ENCODE results near the gene SMIM5.
"Not testable (repeated sequence)": the region's sequence is repeated elsewhere in the genome, so short reads cannot be mapped to it uniquely, and the experiment has no call there.

Gene SMIM5

DNA sequence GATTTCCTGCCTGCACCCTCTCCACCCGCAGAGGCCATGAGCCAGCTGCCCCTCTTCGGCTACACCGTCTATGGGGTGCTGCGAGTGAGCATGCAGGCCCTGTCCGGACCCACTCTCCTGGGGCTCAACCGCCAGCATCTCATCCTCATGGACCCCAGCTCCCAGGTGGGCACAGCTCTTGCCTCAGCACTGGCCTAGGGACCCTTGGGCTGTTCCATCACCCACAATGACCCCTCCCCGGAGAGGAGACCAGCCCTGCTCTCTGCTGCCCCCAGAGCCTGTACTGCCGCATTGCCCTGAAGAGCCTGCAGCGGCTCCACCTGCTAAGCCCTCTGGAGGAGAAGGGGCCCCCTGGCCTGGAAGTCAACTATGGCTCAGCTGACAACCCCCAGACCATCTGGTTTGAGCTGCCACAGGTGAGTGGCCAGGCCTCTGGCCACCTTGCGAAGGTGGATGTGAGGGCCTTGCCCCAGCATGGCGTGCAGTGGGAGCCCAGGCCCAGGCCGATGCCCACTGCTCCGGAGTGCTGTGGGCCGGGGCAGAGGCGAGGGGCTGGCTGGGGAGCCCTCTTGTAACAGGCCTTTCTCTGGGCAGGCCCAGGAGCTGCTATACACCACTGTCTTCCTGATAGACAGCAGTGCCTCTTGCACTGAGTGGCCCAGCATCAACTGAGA, 7.3 kb upstream of the SMIM5 start:
- no peak for DNase-seq (ENCODE audit: low read depth)

GRCh38 chr17:75626496-75627038, 6.7 kb upstream of the SMIM5 start:
- DNase-seq (ENCODE audit: low read depth): no peak

- DNase-seq (ENCODE audit: low read depth): no peak
These were observed 6.1 kb upstream of the SMIM5 start for GRCh38 chr17:75627094-75627493.

DNA sequence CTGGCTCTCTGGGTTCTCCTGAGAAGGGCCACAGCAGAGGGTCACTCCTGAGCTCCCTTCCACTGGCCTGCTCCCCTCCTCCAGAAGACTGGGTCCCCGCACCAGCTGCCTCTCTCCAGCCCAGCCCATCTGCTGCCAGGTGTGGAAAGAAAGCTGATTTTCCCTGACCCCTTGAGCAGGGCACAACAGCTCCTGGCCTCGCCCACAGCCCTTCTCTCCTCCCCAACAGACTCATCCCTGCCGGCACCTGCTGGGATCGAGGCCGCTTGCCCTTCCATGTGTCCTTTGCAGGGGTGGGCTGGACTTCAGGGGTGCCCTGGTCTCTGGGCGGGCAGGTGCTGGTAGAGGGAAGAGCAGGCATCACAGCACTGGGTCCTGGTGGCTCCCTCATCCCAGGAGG, 4.8 kb upstream of the SMIM5 start:
- no peak for DNase-seq (ENCODE audit: low read depth)

GRCh38 chr17:75629157-75629556, 4.1 kb upstream of the SMIM5 start:
- no peak for DNase-seq (ENCODE audit: low read depth)

DNA sequence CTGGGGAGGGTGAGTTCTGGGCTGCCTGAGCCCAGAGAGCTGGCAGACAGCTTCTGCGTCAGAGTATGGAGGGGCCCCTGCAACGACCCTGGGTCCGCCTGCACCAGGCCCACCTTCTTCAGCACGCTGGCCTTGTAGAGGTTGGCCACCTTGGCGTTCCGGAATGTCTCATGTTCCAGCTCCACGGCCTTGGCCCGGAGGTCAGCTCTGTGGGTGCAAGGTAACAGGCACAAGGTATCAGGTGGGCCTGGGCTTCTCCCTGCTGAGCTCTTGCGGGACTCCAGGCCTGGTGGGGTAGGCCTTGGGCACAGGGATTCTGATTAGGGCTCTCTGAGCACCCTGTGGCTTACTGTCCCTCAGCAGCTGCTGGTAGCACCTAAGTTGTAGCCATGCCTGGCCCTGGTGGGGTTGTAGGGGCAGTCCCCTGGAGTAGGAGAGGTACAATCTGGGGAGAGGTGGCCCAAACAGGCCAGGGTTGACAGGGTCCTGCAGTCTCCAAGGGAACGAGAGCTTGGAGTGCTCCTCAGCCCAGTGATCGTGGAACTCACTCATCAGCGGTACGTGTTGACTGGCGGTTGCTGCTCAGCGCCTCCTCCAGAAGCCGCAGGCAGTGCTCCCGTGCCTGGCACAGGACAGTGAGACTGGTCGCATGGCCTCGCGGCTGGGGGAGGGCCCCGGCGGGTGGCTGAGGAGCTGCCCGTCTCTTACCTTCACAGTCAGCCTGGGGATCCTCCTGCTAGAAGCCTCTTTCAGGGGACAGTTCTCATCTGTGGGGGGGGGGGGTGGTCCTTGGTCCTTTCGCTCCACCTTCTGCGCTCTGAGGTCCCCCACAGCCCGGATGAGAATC, 2.9 kb upstream of the SMIM5 start:
- DNase-seq (ENCODE audit: low read depth): no peak

DNA sequence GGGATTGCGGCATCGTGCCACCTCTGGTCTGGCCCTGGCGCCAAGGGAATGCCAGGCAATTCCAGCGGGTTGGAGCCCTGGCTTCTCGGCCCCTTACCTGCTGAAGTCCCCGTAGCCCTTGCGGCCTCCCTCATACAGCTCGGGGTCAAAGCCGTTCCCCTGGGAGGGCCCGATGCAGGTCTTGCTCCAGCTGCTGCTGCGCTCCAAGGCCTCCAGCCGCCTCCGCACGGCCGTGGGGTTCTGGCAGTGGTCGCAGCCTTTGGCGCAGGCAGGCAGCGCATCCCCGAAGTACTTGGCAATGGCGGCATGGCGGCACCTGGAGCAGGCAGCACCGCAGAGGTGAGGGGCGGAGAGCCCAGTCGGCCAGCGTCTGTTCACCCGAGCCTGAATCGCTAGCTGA, 1.9 kb upstream of the SMIM5 start:
- DNase-seq (ENCODE audit: low read depth): no peak

- DNase-seq (ENCODE audit: low read depth): no peak
These were observed 806 bp upstream of the SMIM5 start for GRCh38 chr17:75632428-75632827.

DNA sequence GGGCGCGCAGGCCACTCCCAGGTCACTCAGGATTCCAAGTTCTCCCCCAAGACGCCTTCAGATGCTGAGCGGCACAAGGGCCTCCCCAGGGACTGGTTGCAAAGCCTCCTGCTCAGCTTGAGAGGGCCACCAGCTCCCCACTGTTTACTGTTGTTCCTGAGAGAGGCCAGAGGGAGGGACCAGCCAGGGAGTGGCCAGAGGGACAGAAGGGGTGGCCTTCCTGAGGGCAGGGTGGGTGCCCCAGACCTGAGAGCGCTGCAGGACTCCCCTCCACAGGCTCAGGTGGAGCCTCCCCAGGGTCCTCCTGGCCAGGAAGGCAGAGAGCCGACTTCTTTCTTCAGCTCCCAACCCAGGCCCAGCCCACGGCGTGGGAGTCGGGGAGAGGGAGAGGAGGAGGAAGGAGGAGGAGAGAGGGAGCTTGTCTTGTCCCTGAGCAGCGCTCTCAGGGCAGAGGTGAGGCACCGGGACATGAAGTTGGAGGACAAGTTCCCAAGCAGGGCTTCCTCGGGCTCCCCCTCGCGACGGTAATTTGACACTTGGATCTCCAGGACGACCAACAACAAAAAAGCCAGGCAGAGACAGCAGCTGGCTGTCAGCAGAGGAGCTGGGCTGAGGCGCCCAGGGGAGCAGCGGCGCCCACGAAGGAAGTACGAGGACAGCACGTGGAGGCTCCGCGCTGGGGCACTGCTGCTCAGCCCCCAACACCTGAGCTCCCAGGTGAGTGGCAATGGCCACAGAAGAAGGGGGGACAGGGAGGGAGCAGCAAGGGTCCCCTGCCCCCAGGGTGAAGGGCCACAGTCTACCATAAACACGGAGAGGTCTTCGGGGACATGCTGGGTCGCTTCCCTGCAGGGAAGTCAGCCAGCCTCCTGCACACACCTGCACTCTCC, 497 bp downstream of the SMIM5 start:
- DNase-seq (ENCODE audit: low read depth): peak; percentile 67

GRCh38 chr17:75634376-75634740, 1.1 kb downstream of the SMIM5 start:
- no peak for DNase-seq (ENCODE audit: low read depth)

DNA sequence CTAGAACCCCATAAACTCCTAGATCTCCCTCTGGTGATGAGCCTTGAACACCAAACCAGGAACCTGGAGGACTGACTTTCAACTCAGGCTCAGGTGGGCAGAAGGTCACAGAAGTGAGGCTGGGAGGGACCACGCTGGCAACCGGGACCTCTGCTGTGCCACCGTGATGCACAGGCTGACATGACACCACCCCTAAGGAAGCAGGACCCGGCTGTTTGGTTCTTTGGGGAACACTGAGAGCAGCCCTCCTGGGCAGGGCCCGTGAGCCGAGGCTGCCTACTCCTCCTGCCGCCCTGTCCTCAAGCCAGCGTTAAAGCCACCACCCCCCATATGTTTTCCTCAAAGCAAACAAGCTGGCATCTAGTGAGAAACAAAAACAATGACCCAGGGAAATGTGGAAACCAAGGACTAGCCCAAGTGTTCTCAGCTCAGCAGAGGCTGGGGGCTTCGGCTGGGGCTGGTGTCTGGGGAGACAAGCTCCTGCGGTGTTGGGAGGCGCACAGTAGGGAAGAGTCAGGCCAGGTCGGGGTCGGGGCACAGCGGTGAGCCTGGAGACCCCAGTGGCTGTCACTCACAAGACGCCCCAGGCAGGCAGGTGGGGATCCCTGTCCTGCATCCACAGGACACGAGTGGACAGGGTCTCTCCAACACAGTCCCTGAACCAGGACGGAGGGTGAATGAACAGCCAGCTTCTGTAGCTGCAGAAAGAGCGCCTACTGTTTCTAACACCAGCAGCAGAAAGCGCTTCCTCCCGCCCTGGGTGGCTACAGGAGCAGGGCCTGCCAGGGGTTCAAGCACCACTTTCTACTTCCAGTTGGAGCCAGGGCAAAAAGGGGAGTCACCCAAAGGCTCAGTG, 1.7 kb downstream of the SMIM5 start:
- DNase-seq (ENCODE audit: low read depth): no peak

GRCh38 chr17:75635610-75636202, 2.5 kb downstream of the SMIM5 start:
- no peak for DNase-seq (ENCODE audit: low read depth)

DNA sequence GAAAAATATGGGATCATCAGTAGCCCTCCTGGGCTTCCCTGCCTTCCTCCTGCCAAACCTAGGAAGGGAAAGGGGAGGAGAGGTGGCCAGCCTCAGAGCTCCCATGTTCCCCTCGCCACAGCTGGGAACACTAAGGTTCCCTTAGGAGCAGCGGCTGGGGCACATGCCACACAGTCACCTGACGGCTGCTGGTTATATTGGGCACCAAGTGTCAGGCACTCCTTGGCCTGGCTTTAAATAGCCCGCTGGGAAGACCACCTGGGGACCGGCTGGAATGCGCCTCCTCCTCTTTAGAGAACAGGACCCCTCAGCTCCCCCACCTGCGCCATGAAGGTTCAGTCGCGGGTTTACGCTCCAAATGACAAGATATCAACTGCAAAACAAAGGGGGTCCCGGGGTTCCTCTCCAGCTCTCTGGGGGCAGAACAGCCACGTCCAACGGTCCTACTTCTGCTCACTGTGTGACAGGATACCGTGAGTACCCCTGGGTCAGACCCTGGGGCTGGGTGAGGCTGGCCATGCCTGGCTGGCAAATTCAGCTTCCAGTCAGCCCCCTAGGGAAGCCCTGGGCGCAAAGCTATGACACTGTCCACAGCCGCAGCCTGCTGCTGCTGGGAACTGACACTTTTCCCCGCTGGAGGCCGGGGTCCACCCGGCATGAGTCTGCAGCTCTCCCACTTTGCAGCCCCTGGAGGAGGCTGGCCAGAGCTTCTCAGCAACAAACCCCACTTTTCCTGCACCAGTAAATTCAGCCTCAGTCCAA, 3.3 kb downstream of the SMIM5 start:
- no peak for DNase-seq (ENCODE audit: low read depth)

- DNase-seq (ENCODE audit: low read depth): no peak
These were observed 3.9 kb downstream of the SMIM5 start for GRCh38 chr17:75637143-75637538.

- no peak for DNase-seq (ENCODE audit: low read depth)
These were observed 4.3 kb downstream of the SMIM5 start for GRCh38 chr17:75637551-75637950.

DNA sequence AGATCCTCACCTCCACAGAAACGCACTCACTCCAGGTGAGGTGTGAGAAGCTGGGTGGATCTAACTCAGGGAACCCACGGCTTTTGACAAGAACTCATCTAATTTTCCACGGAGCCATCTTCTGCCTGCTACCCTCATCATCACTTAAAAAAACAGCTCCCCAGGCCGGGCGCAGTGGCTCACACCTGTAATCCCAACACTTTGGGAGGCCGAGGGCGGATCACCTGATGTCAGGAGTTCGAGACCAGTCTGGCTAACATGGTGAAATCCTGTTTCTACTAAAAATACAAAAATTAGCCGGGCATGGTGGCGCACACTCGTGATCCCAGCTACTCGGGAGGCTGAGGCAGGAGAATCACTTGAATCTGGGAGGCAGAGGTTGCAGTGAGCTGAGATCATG, 4.8 kb downstream of the SMIM5 start:
- not testable (repeated sequence) for DNase-seq (ENCODE audit: low read depth)

GRCh38 chr17:75638893-75639292, 5.7 kb downstream of the SMIM5 start:
- DNase-seq (ENCODE audit: low read depth): no peak

DNA sequence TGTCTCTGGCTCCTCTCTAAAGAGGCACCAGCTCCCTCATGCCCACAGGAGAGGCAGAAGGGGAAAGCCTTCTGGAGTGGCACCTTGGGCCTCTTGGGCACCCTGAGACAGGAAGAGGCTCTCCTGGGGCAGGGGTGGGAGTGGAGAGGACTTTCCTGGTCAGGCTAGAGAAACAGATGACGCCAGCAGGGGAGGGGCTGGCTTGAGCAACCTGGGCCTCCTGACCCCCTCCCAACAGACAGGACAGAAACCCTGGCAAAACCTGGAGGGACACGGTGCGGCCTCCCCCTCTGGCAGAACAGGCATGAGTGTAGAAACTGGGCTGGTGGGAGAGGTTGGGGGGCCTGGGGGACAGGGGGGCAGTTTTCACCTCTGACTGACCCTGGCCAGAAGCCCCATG, 6.1 kb downstream of the SMIM5 start:
- DNase-seq (ENCODE audit: low read depth): no peak

GRCh38 chr17:75639771-75640555, 6.7 kb downstream of the SMIM5 start:
- DNase-seq (ENCODE audit: low read depth): no peak
